GM19099 (cell line): Measurements from ENCODE around the gene TNFSF15.

ENCODE experiments used
- POLR2A ChIP-seq: IDR thresholded peaks from 3 replicates; pipeline ENCODE4 v1.6.1; 2011; ENCODE audit warnings: low read depth; ENCODE audit not compliant: insufficient read length; ENCODE audit errors: extremely low read depth

Gene TNFSF15

DNA sequence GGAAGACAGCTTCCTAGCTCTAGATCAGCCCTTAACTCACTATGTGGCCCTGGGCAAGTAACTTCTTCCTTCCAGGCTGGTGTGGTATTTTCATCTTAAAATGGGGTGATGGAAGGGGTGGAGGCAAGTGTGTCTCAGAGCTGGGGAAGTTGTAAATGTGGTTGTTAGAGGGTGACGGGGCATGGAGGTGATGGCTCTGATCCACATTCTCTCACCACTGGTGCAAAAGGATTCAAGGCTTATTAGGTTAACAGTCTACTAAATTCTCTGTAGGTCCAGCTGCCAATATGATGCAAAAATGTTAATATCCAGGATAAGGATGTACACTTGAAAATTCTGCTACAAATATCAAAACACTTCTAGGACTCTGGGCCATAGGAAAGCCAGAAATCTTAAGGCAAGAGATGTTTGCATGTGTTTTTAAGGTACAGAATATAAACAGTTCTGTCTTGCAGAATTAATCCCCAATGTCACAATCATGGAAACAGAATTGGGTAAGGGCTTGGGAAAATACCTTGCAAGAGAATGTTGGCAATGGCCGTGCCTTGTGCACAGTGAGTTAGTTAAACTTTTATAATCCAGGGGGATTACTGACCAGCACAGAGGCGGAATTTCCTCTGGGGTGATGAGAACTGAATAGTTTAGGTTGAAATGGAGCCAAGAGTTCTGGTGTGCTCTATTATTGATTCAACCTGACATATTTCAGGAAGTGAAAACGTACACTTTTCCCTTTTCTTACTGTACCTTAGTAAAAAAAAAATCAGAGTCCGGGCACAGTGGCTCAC is 19.8 kb downstream of the TNFSF15 start:
- no peak for TF ChIP-seq POLR2A

DNA sequence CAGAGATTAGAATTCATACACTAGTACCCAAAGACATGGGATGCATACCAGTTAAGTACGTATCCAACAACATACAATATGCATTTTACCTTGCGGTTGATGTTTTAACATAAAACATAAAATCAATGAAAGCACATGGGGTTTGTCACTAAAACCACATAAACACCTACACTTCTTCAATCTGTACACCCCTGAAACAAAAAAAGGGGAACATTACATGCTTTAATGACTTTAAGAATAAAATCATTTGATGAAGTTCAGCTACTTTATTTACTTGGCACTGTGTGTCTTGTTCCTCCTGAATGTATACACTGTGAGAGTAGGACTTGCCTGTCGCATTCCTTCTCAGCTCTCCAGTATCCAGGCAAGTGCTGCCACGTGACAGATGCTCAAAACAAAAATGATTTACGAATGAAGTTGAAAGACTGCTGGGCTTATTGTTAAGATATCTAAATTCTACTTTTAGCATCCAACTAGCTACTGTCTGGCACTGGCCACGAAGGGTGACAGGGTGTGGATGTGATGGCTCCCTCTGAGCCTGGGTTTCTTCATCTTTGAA is 21.0 kb downstream of the TNFSF15 start:
- no peak for TF ChIP-seq POLR2A

DNA sequence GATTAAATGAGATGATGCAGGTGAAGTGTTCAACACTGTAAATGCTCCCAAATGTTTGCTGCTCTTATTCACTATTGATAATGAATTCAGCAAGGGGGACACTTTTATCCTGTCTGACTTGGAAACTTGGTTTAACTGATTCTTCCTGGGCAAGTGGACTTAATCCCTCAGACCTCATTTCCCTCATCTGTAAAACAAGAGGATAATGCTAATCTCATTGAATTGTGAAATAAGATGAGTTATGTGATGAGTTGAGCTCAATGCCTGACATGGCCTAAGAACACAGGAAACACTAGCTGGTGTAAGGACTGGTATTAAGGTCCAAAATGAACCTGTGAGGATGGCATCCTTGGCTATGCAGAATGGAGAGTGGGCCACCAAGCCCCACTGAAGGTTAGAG is 23.3 kb downstream of the TNFSF15 start:
- TF ChIP-seq POLR2A, result no peak

DNA sequence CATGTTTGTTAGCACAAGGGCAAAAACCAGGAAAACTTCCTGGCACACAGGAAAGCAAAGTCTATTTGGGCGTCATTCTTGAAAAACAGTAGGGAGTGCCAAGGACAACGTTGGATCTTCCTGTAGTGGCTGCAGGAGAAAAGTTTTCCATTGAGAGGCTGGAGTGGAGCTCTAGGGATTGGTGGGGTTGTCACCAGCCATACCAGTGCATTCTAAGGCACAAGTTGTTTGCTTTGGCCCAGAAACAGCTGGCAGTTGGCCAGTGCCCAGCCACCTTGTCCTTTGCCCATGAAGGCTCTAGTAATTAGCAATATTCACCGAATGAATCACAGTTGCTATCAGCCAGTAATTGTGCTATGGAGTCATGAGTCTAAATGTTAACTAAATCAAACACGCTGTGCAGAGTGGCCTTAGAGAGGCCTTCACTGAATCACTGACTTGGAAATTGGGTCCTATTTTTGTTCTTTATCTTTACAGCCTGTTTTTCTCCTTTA is 26.4 kb downstream of the TNFSF15 start:
- TF ChIP-seq POLR2A, result no peak

DNA sequence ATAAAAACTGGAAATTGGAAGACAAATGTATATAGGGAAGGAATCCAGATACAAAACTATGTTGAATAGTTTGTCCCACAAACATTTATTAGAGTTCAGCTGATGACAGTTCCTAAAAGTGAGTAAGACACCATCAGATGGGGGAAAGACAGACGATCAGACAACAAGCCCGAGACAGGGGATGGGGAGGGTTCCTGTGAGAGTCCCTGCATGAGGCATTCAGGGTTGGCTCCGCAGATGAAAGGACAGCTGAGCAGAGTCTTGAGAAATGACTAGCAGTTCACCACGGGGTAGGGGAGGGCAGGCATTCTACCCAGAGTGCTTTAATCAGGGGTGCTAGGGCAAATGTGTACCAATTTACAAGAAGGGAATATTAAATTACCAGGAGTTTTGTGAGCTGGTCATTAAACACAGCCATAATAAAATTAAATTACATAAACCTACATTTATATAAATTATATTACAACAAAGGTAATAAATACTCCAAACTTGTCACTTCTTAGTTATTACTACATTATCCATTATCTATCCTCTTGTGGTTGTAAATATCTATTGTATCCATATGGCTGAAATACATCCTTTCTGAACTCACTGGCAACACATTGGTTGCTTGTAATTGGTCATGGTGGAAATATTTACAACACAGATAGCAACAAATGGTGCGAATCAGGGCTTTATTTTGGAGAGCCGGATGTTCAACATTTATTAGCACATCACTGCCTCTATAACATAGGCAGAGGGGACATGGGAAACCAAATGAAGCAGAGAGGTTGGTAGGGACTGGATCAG is 27.8 kb downstream of the TNFSF15 start:
- TF ChIP-seq POLR2A, result no peak

DNA sequence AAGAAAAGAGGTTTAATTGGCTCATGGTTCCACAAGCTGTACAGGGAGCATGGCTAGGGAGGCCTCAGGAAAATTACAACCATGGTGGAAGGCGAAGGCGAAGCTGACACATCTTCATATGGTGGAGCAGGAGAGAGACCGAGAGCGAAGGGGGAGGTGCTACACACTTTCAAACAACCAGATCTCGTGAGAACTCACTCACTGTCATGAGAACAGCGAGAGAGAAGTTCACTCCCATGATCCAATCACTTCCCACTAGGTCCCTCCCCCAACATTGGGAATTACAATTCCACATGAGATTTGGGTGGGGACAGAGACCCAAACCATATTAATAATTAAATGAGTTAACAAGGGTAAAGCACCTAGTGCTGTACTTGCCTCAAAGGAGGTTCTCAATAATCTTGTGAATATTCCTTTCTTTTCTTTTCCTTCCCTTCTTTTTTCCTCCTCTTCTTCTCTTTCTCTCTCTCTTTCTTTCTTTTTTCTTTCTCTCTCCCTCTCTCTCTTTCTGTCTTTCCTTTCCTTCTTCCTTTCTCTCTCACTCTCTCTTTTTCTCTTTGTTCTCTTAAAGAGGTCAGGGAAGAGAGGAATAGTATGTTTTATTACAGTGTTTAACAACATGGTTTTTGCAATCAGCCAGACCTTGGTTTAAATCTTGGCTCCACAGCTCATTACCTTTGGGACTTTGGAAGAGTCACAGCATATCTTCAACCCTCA is 29.0 kb downstream of the TNFSF15 start:
- no peak for TF ChIP-seq POLR2A

DNA sequence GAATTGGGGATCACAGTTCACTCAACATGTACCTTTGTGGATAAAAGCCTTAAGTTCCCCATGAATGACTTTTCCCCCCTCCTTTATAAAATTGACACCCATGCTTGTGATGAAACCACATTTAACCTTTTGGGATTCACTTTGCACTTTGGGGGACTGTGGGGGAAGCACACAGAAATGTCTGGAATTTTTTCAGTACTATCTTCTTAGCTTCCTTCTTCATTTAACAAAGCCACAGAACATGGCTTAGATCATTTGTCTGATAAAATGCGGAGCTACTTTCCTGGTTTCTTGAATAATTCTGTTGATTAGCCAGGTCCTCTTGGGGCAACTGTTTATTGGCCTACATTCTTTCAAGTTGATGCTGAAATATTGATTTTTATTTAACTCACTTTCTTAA is 29.9 kb downstream of the TNFSF15 start:
- TF ChIP-seq POLR2A, result no peak

DNA sequence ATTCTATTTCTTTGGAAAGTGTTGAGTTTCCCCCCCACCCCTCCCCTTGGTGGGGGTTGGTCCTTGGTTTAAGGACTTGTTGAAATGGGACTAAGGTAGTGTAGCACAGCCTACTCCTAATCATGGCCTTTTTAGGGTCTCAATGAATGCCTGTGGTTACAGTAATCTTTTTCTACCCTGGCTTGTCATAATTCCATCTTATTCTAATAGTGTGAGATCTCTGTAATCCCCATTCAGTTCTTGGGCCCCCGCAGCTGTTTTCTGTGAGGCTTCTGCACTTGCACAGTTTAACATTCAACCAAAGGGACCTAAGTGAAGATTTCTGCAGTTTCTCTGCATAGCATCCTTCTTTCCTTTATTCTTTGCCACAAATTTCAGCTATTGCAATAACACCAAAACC is 30.7 kb downstream of the TNFSF15 start:
- no peak for TF ChIP-seq POLR2A

DNA sequence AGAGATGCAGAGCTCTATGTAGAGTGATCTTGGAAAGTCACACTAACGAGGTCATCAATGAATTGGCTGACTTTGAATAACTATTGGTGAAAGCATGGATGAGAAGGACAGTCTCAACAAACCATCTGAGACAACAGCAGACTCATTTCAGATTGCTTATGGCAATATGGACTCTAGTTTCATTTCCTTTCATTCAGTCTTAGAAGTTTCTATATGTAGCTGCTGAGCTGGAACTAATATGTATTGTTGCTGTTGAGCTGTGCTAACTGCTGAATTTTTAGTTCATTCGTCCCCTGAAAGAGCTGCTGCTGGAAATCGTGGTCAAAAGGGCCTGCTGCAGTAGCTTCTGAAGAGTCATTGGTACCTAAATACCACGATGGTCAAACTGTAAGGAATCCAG is 31.3 kb downstream of the TNFSF15 start:
- no peak for TF ChIP-seq POLR2A

DNA sequence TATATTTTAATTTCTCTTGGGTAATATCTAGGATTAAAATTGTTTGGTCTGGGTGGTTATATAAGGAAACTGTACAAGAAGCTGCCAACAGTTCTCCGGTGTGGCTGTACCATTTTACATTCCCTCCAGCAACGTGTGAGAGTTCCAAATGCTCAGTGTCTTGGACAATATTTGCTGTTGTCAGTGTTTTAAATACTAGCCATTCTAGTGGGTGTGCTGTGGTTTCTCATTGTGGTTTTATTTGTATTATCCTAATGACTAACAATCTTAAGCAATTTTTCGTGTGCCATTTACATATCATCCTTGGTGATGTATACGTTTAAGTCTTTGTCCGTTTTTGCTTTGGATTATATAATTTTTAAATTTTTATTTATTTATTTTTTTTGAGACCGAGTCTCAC is 34.0 kb downstream of the TNFSF15 start:
- TF ChIP-seq POLR2A, result no peak

DNA sequence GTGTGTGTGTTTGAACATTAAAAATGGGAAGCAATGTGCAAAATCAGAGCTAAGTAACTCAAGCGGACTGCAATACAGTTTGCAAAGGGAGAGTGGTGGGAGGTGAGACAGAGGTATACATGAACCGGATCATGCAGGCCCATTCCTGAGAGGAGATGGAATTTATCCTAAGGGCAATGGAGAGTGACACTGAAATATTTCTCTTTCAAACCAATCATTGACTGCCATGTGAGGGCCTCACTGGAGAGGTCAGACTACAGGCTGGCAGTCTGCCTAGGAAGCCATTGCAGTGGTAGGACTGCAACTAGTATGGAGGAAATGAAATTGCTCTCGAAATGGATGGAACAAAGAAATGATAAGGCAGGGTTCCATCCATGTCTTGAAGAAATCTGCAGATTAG is 34.8 kb downstream of the TNFSF15 start:
- TF ChIP-seq POLR2A, result no peak

DNA sequence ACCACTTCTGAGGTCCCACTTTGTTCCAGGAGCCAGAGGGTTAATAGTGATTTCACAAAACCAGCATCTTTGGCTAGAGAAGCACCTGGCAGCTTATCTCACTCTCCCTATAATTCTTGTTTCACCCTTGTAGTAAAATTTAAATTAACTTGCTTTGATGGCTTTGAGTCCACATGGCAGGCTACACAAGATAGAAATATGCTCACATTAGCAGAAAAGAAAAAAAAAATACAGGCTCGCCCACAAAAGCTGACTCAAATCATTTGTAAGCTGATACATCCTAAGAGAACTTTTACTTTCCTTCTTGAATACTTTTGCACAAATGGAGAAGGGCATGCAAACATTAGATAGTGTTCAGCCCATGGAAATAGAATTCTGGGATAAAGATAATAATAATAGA is 36.2 kb downstream of the TNFSF15 start:
- TF ChIP-seq POLR2A, result no peak

DNA sequence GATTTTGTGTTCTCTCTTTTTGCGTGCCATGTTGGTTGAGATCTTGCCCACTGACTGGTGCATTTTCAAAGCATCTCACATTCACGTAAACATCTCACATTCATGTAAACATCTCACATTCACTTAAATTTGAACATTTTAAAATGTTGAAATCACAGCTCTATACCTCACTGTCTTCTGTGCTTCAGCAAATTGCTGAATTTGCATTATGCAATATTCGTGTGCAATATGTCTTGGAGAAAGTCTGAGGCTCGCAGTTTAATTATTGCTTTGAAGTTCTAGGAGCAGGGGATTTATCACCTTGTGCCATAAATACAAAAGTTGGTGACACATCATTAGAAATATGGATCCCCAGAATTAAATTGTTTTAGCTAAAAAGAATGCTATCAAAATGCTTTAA is 42.6 kb downstream of the TNFSF15 start:
- TF ChIP-seq POLR2A, result no peak

DNA sequence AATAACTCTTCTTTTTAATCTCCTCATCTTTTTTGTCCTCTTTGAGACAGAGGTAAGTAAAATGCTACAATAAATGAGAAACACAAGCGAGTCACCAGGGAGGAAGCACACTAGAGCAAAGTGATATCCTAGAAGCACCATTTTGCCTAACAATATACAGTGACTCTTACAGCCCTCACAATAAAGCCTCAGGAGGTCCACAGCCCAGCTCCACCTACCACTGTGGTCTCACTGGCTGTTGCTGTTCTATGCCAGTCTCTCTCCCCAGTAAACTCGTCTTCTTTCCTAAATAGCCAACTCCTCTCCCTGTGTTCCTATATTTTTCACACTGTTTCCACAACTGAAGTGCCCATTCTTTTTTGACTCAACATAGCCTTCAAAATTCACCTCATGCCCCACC is 44.3 kb downstream of the TNFSF15 start:
- TF ChIP-seq POLR2A, result no peak

DNA sequence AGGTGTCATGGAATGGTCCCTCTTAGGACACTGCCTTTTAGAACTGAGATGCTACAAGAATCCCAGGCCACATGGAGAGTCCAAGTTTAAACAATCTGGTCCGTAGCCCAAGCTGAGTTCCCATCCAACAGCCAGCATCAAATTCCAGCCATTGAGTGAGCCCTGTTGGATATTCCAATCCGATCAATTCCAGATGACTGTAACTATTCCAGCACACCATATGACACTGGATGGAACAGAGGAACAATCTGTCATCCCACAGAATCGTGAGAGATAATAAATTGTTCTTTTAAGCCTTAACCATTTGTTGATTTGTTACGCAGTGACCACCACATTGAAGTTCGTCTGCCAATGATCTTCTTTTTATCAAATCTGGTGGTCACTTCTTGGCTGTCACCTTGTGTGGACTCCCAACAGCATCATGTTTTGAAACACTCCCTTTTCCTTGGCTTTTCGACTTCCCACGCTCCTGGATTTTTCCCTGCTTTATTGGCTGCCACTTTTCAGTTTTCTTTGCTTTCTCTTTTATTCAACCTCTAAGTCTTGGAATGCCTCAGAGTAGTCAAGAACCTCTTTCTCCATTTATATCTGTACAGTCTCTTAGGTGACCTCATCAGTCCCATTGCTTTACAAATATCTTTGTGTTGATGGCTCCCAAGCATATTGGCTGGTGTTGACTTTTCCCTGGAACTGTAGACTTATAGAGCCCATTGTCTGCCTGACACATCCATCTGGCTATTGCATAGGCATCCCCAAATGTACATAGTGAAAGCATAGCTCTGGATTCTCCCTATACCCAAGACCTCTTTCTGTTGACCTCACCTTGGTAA is 46.1 kb downstream of the TNFSF15 start:
- no peak for TF ChIP-seq POLR2A

DNA sequence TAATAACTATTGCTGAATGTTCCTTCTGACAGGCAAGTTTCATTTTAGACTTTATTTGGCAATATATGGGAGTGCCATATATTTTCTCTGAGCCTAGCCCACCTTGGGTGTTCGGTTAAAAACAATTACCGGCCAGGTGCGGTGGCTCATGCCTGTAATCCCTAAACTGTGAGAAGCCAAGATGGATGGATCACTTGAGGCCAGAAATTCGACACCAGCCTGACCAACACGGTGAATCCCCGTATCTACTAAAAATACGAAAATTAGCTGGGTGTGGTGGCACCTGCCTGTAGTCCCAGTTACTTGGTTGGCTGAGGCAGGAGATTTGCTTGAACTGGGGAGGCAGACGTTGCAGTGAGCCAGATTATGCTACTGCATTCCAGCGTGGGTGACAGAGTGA is 47.9 kb downstream of the TNFSF15 start:
- TF ChIP-seq POLR2A, result no peak
